SW 1271 (cell line): ENCODE data around the gene TMEM238.
A peak's percentile ranks its signal among the peaks of the same experiment; 100 is the strongest.
"Not testable (repeated sequence)": the region's sequence is repeated elsewhere in the genome, so short reads cannot be mapped to it uniquely, and the experiment has no call there.

Experiments
- DNase-seq, 2 experiments: peaks; one replicate each; lab custom pipeline; 2025; lab: John Stamatoyannopoulos, UW

The TMEM238 gene, protein sequence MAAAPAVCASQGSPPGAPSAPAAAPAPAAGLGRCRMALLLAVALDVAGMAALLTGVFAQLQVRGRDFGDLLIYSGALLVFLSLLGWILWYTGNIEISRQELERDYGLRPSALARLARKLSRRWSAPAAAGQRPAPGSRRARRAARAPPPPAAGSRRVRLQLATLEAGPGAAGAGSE

DNA sequence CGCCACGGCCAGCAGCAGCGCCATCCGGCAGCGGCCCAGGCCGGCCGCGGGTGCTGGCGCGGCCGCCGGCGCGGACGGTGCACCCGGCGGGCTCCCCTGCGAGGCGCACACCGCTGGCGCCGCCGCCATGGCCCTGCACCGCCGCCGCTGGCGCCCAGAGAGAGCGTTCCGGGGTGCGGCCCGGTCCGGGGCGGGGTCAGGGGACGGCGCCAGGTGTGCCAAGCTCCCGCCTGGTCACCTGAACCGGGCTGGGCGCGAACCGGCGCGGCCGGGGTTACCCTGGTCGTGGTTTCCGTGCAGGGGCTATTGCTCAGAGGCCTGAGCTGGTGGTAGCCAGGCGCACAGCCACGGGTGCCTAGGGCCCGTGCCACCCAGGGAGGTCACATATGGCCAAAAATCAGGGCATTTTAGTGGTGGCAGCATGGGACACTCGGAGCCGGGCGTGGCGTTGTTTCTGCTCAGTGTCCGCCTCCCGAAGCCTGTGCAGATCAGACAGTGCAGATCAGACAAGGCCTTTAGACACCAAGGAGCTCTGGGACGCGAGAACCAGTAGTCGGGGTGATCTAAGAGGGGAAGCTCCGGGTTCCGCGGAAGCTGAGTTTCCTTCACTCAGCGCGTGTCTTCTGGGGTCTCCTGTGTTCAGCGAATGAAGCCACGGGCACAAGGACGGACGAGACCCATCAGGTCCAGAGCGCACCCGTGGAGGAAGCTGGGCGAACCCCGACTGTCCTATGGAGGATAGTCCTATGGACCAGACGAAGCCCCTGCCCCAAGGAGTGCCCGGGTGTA, at the start of gene TMEM238:
Gene TMEM238, minus strand, starts transcription at position 162 of the 789 bp plus-strand sequence. Its CDS starts 33 bp downstream, at position 129.
- DNase-seq = no peak

DNA sequence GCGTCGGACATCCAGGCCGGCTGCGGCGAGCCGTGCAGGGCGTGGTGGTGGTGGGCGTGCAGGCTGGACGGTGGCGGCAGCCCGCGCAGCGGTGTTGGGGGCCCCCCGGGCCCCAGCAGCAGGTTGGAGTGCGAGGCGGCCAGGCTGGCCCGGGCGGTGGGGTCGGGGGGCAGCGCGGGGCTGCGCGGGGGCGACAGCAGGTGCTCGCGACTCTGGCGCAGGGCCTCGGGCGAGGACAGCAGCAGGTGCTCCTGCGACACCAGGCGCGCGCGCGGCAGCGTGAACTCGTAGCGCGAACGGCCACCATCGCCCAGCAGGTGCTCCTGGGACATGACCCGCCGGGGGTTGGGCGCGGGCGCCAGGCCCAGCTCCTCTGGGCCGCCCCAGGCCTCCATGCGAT, 49.2 kb upstream of the TMEM238 start:
- DNase-seq = no peak

DNA sequence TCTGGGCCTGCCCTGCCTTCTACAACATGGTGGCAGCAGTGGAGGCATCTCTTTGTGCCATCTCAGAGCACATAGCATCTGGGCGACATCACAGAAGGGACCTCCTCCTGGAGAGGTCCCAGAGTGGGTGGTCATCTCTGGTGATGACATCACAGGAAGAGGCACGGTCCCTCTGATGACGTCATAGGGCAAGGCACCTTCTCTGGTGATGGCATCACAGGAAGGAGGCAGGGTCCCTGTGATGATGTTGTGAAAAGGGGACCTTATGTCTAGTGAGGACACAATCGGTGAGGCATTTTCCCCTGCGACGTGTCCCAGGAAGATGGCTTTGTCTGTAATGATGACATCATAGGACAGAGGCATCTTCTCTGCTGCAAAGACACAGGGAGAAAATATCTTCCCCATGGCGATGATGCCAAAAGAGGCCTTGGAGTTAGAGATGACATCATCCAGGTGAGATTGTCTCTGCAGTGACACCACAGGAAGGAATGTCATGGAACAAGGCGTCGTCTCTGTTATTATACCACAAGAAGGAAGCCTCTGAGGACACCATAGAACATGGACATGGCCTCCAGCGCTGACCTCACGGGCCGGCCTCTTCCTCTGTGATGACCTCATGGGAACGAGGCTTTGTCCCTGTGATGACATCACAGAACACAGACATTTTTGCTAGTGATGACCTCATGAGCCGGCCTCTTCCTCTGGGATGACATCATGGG, 48.3 kb upstream of the TMEM238 start:
- DNase-seq = no peak

- no peak for DNase-seq
These were observed 47.1 kb upstream of the TMEM238 start for GRCh38 chr19:55431183-55431582.

GRCh38 chr19:55426042-55426441, 42.0 kb upstream of the TMEM238 start:
- DNase-seq = no peak

GRCh38 chr19:55424518-55424917, 40.4 kb upstream of the TMEM238 start:
- DNase-seq = no peak

- no peak for DNase-seq
These were observed 39.3 kb upstream of the TMEM238 start for GRCh38 chr19:55423225-55424005.

- DNase-seq = not testable (repeated sequence)
These were observed 37.2 kb upstream of the TMEM238 start for GRCh38 chr19:55421281-55421680.

- no peak for DNase-seq
These were observed 35.6 kb upstream of the TMEM238 start for GRCh38 chr19:55419624-55420236.

GRCh38 chr19:55419103-55419502, 35.0 kb upstream of the TMEM238 start:
- no peak for DNase-seq

GRCh38 chr19:55418185-55418584, 34.1 kb upstream of the TMEM238 start:
- DNase-seq = peak; percentile 32 to 68

- DNase-seq = no peak
These were observed 26.1 kb upstream of the TMEM238 start for GRCh38 chr19:55410168-55410567.

DNA sequence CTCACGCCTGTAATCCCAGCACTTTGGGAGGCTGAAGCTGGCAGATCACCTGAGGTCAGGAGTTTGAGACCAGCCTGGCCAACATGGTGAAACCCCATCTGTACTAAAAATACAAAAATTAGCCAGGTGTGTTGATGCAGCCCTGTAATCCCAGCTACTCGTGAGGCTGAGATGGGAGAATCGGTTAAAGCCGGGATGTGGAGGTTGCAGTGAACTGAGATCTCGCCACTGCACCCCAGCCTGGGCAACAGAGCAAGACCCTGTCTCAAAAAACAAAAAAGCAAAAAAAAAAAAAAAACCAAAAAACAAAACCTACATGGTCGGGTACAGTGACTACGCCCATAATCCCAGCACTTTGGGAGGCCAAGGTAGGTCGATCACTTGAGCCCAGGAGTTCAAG, 25.1 kb upstream of the TMEM238 start:
- not testable (repeated sequence) for DNase-seq

- no peak for DNase-seq
These were observed 24.4 kb upstream of the TMEM238 start for GRCh38 chr19:55408533-55408872.

DNA sequence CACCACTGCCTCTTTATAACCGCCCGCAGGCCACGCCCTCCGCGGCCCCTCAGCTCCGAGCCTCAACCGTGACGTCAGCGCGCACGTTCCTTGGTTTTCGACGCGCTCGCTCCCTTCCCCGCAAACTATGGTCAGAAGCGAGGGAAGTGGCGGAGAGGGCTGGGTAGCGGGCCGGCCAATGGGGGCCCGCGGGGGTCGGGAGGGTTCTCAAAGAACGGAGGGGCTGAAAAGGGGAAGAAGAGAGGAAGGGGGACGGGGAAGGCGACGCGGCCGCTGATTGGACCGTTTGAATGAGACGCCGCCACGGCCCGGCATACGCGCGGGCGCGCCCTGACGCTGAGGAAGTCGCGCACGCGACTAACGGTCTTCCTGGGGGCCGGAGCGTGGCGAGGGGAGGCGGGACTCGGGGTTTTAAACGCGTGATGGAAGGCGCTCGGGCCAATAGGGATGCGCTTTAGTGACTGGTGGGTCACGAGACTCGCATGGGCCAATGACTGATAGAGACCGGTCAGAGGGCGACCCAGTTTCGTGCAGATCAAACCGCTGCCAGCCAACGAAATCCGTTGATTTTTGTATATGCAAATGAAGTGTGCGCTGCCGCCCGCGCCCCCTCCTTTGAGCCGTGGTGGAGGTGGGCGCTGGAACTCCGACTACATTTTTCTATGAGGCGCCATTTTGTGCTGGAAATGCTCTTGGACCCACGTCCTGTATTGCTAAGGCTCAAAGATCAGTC, 23.9 kb upstream of the TMEM238 start:
- DNase-seq = peak; percentile 93 to 97

- not testable (repeated sequence) for DNase-seq
These were observed 23.4 kb upstream of the TMEM238 start, which contains the start of gene UBE2S for GRCh38 chr19:55407550-55407799. Gene UBE2S (minus strand): TSS chr19:55407788. CDS start chr19:55407589, 199 bp downstream.

GRCh38 chr19:55406826-55407549, 22.9 kb upstream of the TMEM238 start:
- DNase-seq = no peak

DNA sequence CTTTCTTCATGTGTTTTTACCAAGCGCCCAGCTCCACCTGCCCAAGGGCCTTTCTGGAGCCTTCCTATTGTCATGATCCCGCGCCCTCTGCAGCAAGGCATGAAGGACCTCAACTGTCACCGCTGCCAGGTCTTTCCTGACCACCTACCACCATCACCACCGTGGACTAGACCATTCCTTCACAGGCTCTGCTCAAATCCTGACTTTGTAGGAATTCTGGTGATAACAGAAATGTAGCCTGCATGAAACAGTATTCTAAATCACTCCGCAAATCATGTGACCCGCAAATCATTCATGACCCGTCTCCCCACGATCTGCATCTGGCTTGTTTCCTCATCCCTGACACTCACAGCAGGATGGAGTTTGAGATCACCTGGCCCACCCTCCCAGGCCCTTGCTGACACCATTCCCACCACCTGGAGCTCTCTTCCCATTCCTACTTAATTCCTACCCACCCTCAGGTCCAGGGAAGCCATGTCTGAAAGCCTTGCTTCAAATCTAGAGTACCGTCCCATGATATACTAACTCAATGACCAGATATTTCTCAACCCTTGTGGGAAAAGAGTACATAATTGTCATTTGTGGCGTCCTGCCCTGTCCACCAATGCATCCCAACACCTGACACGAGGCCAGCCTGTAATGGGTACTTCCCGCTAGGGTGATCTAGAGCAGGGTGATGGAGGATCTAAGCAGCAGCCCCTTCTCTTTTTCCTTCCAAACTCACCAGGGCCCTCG, 22.2 kb upstream of the TMEM238 start:
- DNase-seq = no peak

DNA sequence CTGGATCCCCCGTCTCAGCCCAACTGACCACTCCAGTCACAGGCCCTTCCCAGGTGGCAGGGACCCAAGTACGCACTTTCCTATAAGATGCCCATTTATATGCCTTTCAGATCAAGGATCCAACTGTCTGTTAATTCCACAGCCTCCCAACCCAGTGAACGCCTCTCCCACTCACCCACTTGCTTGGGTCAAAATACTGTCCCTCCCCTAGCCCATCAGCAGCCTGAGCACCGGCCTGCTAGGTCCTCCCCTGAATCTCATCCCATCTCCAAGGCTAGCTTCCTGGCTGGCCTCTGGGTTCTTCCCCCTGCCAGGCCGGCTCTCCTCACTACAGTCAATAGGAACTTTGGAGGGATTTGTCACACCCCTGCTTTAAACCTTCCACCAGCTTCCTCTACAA, 21.5 kb upstream of the TMEM238 start:
- DNase-seq = no peak

DNA sequence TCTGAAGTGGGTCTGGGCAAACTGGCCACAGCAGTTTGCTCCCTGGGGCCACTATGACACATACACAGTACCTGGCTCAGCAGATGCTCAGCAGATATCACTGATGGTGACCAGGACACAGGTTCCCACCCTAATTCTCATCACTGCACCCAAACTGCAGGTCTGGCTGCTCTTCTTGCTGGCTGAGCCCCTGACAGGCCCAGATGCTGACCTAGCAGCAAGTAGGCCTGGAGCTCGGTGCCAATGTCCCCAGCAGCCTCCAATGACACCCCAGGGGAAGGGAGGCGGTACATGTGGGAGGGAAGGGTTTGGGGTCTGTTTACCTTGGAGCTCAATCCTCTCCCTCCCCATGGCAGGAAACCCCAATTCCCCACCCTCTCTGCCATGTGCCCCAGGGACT, 18.4 kb upstream of the TMEM238 start:
- DNase-seq = no peak
